GM11168 (cell line): ENCODE data around the gene NCOA1.

Experiments
- in situ Hi-C: fragments of 300-500 bp; cut with MboI; formaldehyde crosslinking; loops from one replicate; pipeline ENCODE4 v1.12.0; 2022; ENCODE audit warnings: low sequenced_read_pairs; ENCODE audit not compliant: unreplicated experiment

Gene NCOA1

GRCh38 chr2:24723191-24723590, 232.1 kb downstream of the NCOA1 start:
- in situ Hi-C loops = no loop called here

- in situ Hi-C loops = no loop called here
Observed at GRCh38 chr2:24723665-24724064, 232.6 kb downstream of the NCOA1 start.

- in situ Hi-C loops = no loop called here
Observed at GRCh38 chr2:24724111-24724775, 233.2 kb downstream of the NCOA1 start.

GRCh38 chr2:24725956-24726355, 234.9 kb downstream of the NCOA1 start:
- in situ Hi-C loops = no loop called here

- in situ Hi-C loops = no loop called here
Observed at GRCh38 chr2:24730481-24730880, 239.4 kb downstream of the NCOA1 start.

- in situ Hi-C loops = no loop called here
Observed at GRCh38 chr2:24731040-24731439, 240.0 kb downstream of the NCOA1 start.

GRCh38 chr2:24731923-24732322, 240.9 kb downstream of the NCOA1 start:
- in situ Hi-C loops = no loop called here

- in situ Hi-C loops = no loop called here
Observed at GRCh38 chr2:24734741-24735140, 243.7 kb downstream of the NCOA1 start.

- in situ Hi-C loops = no loop called here
Observed at GRCh38 chr2:24739354-24740025, 248.4 kb downstream of the NCOA1 start.

- in situ Hi-C loops = no loop called here
Observed at GRCh38 chr2:24740142-24740541, 249.1 kb downstream of the NCOA1 start.

GRCh38 chr2:24742730-24743129, 251.7 kb downstream of the NCOA1 start:
- in situ Hi-C loops = no loop called here

- in situ Hi-C loops = no loop called here
Observed at GRCh38 chr2:24743924-24744323, 252.9 kb downstream of the NCOA1 start.

- in situ Hi-C loops = no loop called here
Observed at GRCh38 chr2:24744356-24744755, 253.3 kb downstream of the NCOA1 start.

GRCh38 chr2:24745825-24746224, 254.8 kb downstream of the NCOA1 start:
- in situ Hi-C loops = no loop called here

GRCh38 chr2:24747299-24747698, 256.2 kb downstream of the NCOA1 start:
- in situ Hi-C loops = no loop called here

GRCh38 chr2:24749069-24749691, 258.1 kb downstream of the NCOA1 start:
- in situ Hi-C loops = no loop called here

GRCh38 chr2:24754985-24755705, 264.1 kb downstream of the NCOA1 start:
- in situ Hi-C loops = no loop called here

- in situ Hi-C loops = no loop called here
Observed at GRCh38 chr2:24756789-24757188, 265.7 kb downstream of the NCOA1 start.

GRCh38 chr2:24761866-24762265, 270.8 kb downstream of the NCOA1 start:
- in situ Hi-C loops = no loop called here

- in situ Hi-C loops = no loop called here
Observed at GRCh38 chr2:24762518-24762917, 271.5 kb downstream of the NCOA1 start.

GRCh38 chr2:24763843-24764242, 272.8 kb downstream of the NCOA1 start:
- in situ Hi-C loops = no loop called here
